Nasal cavity respiratory epithelium epithelial cell of viscerocranial mucosa (primary cell): ENCODE data around the gene OR4D11. TPM values are rescaled to one million over a fixed set of nuclear protein-coding genes. Genes with fewer than 3 reads are reported as not detected.

ENCODE experiments used
- total RNA-seq: library from RNA; depleted of rRNA; stranded (reverse); fragments of >200 nt; gene quantifications from 2 replicates; pipeline ENCODE4 v1.2.3, GENCODE V29; 2014

OR4D11 gene
- not detected in 2 replicates for total RNA-seq

GRCh38 chr11:59503276-59503675 is at the start of gene OR4D11:
OR4D11 (plus strand) TSS chr11:59503576; CDS start chr11:59503576, 0 bp downstream.

GRCh38 chr11:59456661-59457060 is 46.7 kb upstream of the OR4D11 start, which contains the start of gene OR4D6:
OR4D6 (plus strand) TSS chr11:59456961; CDS start chr11:59456961, 0 bp downstream.

GRCh38 chr11:59473015-59473414 is 30.4 kb upstream of the OR4D11 start, which contains the start of gene OR4D10:
OR4D10 (plus strand) TSS chr11:59473315; CDS start chr11:59477430, 4,115 bp downstream.

GRCh38 chr11:59510941-59511589 is 7.7 kb downstream of the OR4D11 start, which contains the start of gene OR4D9:
OR4D9 (plus strand) TSS chr11:59511539; CDS start chr11:59514913, 3,374 bp downstream.

Other genes with a start within 250 kb of the OR4D11 start
- not detected in 2 replicates for gene OR5AN1, start 144.7 kb upstream of the OR4D11 start, total RNA-seq
- gene OR5A2, start 77.2 kb upstream of the OR4D11 start, total RNA-seq = not detected in 2 replicates
- gene OR5A1, start 67.1 kb upstream of the OR4D11 start, total RNA-seq = not detected in 2 replicates
- gene OR4D6, start 46.6 kb upstream of the OR4D11 start, total RNA-seq = not detected in 2 replicates
- not detected in 2 replicates for gene OR4D10, start 30.3 kb upstream of the OR4D11 start, total RNA-seq
- not detected in 2 replicates for gene OR4D9, start 8.0 kb downstream of the OR4D11 start, total RNA-seq
- 55.5 and 56.4 TPM in 2 replicates for gene OSBP, start 112.2 kb downstream of the OR4D11 start, total RNA-seq
- 6.8 and 17.7 TPM in 2 replicates for gene PATL1, start 165.5 kb downstream of the OR4D11 start, total RNA-seq
- not detected in 2 replicates for gene OR10V1, start 210.3 kb downstream of the OR4D11 start, total RNA-seq